PFSK-1 (cell line): Measurements from ENCODE around the gene SP6.

Source experiments
- FOXP2 ChIP-seq: optimal IDR thresholded peaks from 2 replicates; pipeline ENCODE3; 2011; ENCODE audit warnings: borderline replicate concordance, control low read depth, inconsistent platforms; ENCODE audit not compliant: insufficient read depth; ENCODE audit errors: extremely low read length, extremely low read depth
- POLR2AphosphoS5 ChIP-seq: IDR thresholded peaks from 2 replicates; pipeline ENCODE4 v1.6.1; 2012; ENCODE audit warnings: low read depth, mild to moderate bottlenecking, control low read depth, low read length, moderate library complexity

- TF ChIP-seq FOXP2 (no peak), POLR2AphosphoS5 (no peak)
These were observed 47.2 kb downstream of the SP6 start for GRCh38 chr17:47803751-47804150.
